GM18858 (cell line): ENCODE measurements around the gene GFPT2.

Experiments
- ATAC-seq: cut with Tn5 transposase; IDR thresholded peaks from one replicate; pipeline ENCODE4 v1.9.1; 2021; ENCODE audit not compliant: unreplicated experiment

GFPT2 gene

GRCh38 chr5:180379355-180380070, 26.4 kb upstream of the GFPT2 start:
- no peak for ATAC-seq

GRCh38 chr5:180378438-180379344, 25.6 kb upstream of the GFPT2 start:
- no peak for ATAC-seq

GRCh38 chr5:180377556-180378197, 24.5 kb upstream of the GFPT2 start:
- no peak for ATAC-seq

GRCh38 chr5:180376511-180376910, 23.4 kb upstream of the GFPT2 start:
- no peak for ATAC-seq

- no peak for ATAC-seq
These were observed 22.8 kb upstream of the GFPT2 start for GRCh38 chr5:180375955-180376354.

- ATAC-seq = no peak
These were observed 22.2 kb upstream of the GFPT2 start for GRCh38 chr5:180375291-180375690.

- ATAC-seq = no peak
These were observed 20.7 kb upstream of the GFPT2 start for GRCh38 chr5:180373870-180374269.

GRCh38 chr5:180373454-180373853, 20.3 kb upstream of the GFPT2 start:
- ATAC-seq = no peak

GRCh38 chr5:180371949-180372348, 18.8 kb upstream of the GFPT2 start:
- no peak for ATAC-seq

GRCh38 chr5:180370861-180371641, 17.9 kb upstream of the GFPT2 start:
- no peak for ATAC-seq

GRCh38 chr5:180367991-180368390, 14.9 kb upstream of the GFPT2 start:
- no peak for ATAC-seq

GRCh38 chr5:180367300-180367699, 14.2 kb upstream of the GFPT2 start:
- no peak for ATAC-seq

GRCh38 chr5:180366326-180366725, 13.2 kb upstream of the GFPT2 start:
- ATAC-seq = no peak

- no peak for ATAC-seq
These were observed 12.7 kb upstream of the GFPT2 start for GRCh38 chr5:180365829-180366228.

GRCh38 chr5:180364306-180364856, 11.2 kb upstream of the GFPT2 start:
- ATAC-seq = no peak

- no peak for ATAC-seq
These were observed 7.2 kb upstream of the GFPT2 start for GRCh38 chr5:180360078-180360957.

- ATAC-seq = no peak
These were observed 5.6 kb upstream of the GFPT2 start for GRCh38 chr5:180358694-180359093.

- no peak for ATAC-seq
These were observed 5.0 kb upstream of the GFPT2 start for GRCh38 chr5:180358179-180358578.

GRCh38 chr5:180354966-180355365, 1.8 kb upstream of the GFPT2 start:
- no peak for ATAC-seq

GRCh38 chr5:180353980-180354452, 880 bp upstream of the GFPT2 start:
- ATAC-seq = no peak
